ENCODE measurements around the gene SLC40A1.

SLC40A1 gene

DNA sequence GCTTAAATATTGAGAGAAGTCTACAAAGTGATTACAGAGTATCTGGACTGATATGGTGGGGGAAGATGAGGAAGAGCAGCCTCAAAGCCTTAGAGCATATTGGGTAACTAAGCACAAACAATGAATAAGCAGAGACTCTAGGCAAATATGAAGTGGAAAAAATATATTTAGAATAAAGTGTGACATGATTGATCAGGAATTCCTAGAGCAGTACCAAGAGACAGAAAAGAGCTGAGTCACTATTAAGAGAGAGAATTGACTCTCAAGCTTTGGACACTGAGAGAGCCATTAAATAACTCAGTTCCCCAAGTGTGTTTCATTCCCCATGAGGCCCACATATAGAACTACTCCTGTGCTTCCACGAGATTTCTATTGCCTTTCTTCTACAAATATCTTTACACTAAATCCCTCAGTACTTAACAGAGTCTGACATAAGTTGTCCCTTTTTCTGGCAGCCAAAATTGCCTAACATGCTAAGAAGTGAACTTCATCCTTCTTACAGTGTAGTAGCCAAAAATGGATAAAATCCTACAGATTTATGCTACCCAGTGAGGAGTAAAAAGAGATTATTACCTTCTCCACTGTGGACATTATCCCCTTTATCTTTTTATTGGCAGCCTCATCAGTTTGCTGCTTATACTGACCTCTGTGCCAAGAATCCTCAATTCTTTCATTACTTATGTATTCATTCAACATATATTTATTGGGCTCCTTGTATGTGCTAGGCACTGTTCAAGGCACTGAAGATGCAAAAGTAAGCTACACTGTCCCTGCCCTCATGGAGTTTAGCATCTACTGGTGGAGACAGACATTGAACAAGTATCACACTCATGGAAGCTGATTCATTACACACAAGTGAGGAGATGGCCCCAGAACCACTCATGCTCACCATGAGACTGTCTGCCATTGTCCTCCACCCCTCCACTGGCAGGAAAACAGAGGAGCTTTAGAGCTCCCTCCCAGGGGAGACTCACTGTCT lies 45.4 kb downstream of the SLC40A1 start:
- DNase-seq, result no peak

DNA sequence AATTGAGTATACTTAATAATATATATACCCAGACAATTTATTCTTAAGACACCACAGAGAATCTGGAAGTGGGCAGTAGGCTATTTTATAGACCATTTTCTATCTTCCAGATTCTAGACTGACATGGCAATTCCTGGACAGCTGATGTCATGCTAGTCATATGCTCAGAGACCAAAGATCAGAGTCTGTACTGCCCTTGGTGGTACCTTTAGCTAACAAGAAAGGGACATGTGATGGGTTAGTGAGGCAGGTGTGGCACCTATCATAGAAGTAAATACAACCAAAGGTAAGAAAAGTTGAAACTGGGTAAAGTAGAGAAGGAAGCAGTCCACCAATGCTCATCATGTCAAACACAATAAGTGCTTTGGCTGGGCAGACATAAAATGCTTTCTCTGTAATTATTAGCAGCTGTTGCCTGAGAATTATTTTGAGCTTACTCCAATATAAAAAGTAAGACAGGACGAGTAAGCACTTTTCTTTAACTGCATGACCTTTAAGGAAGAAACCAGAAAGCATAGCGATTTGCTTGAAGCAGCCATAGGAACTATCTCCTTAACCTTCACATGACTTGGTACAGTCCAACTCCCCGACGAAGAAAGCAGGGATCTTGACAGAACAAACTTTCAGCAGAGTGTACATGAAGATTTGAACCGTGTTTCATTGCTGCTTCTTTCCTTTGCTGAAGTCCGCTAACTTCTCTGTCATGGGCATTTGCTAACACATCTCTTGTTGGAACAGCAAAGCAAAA lies 47.1 kb downstream of the SLC40A1 start:
- DNase-seq, result no peak

DNA sequence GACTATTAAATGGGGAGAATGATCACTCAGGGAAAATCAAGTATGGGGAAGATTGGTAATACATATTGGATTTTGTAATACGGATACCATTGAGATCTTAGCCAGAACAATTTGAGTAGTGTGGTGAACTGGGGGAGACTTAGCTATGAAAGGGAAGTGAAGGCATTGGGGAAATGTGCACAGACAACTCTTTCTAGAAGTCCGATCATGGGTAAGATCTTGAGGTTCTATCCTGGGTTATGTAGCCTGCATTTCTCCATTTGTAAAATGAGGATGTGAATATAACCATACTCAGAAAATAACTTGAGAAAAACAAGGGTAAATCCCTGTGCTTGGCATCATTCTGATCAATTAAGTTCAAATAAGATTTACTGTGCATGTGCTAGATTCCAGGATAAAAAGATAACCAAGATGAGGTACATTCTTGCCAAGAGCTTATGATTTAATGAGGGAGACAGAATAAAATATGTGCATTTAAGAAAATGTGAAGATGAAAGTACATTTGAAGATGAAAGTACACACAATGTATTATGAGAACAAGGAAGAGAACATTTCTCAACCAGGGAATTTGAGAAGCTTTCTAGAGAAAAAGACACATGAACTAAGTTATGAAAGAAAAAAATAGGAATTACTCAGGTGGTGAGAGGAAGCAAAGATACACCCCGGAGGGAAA lies 49.5 kb downstream of the SLC40A1 start:
- DNase-seq, result no peak

DNA sequence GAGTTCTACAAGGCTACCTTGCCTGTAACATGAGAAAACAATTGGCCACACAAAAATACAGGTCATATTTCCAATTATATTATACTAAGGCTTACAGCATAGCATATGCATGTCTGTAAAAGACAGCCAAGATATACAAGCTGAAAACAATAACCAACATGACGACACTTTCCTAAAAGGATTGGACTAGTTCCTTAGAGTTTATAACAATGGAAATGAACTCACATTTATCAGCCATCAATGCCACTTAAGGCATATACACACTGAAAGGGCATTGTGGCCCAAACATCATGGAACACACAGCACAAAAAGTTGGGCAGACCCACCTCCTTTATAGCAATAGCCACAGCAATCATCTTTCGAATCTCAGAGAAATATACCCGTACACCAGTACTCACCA lies 52.0 kb downstream of the SLC40A1 start:
- no peak for DNase-seq

DNA sequence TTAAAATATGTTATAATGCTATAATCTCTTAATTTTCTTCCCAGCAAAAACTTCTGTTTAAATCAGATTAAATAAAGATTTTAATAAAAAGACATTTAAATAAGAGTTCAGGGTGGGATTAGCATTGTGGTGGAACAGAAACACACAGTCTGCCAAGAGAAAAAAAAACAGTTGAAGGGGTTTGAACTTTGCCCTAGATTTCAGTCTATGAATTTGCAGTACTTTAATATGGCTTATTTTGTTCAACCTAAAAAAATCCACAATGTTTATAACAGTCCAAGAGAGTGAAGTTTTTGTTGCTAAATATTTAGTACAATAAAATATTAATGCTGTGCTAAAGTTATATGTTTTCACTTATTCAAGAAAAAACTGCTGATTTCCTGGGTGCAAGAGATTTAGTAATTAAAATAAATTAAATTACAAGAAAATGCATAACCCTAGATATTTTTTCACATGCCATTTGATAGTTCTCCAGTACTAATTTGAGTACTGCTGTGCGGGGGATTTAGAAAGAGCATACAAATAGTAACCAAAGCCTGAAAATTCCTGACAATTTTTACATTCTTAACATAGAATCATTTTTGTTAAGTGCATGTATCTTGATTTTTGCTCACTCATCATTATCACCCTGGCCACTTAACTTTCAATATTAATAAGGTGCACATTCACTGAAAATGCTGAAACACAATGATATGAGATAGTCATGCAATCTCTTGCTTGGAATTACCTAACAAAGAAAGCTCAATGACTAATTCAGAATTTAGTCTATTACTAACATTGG lies 52.6 kb downstream of the SLC40A1 start:
- no peak for DNase-seq

- DNase-seq, result no peak
Observed at GRCh38 chr2:189527041-189527750, 53.4 kb downstream of the SLC40A1 start.

DNA sequence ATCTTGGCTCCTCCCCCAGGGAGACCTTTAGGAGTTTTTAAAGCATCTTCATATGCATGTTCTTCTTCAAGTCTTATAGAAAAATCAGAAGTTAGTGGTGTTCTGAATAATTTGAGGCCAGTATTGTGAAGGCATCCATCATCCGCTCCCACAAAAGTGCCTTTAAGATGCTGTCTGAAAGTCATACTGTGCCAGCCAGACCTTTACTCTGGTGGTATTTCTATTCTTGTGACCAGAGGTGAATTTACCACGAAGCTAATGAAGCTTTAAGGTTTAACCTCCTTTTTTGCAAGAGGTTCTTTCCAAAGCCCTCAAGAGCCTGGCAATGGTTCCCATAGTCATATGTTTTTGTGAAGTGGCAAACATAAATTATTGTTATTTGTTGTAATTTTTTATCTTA lies 54.3 kb downstream of the SLC40A1 start:
- no peak for DNase-seq

GRCh38 chr2:189524746-189525145 lies 55.8 kb downstream of the SLC40A1 start:
- DNase-seq, result no peak

- no peak for DNase-seq
Observed at GRCh38 chr2:189522435-189523151, 58.0 kb downstream of the SLC40A1 start.

DNA sequence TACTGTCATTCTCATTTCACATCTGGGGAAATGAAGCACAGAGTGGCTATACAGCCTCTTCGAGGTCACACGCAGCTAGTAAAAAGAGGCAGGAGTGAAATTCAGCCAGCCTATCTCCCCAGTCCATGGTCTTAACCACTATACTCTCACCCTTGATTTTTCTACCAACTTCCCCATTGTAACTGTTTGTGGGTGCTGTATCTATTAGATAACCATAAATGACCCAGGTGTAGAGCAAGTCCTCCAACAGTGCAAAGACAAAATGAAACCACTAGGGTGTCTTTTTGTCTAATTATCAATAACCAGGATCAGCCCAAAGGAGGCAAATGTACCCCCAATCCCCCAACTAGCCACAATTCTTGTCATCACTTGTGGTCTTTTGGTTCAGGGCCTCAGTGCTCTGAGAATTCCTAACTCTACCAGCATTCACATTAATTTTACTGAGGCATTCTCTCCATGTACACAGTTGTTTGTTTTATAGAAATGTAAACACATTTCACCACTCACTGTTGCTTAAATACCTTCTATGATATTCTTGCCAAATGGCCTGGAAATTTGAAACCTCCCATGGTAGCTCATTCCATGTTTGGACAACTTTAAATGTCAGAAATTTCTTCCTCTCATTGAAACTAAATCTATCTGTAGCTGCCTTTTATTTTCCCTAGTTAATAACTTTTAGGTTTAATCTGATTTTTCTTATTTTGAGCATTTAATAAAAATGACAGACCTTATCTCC lies 58.7 kb downstream of the SLC40A1 start:
- no peak for DNase-seq

DNA sequence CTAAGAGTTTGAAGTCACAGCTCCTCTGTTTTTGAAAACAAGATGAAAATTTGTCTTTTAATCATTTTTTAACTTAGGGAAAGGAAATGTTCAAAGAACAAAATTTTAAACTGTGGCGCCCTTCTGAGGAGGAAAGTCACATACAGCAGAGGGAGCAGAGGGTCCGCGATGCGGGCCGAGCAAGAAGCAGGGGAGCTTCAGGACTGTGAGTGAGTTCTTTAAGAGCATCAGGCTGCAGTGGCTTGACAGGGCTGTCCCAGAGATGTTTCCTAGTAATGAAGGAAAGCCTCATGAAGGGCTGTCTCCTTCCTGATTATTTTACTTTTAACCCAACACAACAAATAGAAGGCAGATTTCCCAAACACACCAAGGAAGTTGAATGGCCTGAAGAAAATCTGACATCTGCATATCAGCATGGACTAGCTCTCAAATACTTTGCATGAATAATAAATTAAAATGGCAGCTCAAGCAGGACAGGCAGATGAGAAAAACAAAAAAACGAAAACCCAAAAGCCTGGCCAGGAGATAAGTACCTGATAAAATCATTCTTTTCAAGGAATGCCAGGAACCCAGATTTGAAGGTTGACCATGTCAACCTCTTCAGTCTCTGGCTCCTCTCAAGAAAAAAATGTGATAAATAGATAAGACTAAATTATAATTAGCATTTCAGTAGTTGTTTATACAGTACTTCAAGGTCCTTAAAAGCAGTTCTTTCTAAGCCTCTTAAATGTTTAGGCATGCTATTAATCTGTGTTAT lies 60.8 kb downstream of the SLC40A1 start:
- no peak for DNase-seq

GRCh38 chr2:189517847-189518535 lies 62.6 kb downstream of the SLC40A1 start:
- no peak for DNase-seq

DNA sequence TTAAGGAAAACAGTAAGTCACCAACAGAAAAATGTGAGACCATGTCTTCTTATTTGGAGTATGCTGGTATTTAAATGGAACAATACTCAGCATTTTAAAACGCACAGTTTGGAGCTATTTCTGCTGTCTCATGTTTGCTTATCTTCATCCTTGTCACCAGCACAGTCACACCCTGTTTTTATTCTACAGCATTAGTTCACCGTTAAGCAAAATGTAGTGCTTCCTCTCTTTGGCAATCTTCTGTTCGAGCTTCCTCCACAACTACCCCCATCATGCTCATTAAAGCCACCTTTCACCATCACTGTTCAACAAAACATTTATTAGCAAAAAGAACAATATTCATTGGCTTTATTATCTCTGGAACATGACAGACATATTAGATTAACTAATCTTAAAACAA lies 64.0 kb downstream of the SLC40A1 start:
- no peak for DNase-seq

DNA sequence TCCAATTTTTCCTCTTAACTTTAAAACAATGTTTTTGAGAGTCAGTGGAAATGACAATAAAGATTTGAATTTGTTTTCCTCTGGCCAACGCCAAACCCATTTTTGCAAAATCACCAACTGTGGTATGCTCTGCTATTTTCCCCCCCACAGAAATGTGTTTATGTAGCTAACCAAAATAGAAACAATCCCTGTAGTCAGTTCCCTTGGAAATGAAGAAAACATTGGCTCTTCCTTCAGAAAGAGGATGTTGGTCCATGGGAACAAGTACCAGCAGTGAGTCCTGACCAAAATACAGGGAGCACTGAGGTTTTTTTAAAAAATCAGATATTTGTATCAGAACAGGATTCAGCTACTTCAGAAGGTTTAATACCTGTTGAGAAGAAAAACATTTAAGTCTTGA lies 65.3 kb downstream of the SLC40A1 start:
- no peak for DNase-seq

DNA sequence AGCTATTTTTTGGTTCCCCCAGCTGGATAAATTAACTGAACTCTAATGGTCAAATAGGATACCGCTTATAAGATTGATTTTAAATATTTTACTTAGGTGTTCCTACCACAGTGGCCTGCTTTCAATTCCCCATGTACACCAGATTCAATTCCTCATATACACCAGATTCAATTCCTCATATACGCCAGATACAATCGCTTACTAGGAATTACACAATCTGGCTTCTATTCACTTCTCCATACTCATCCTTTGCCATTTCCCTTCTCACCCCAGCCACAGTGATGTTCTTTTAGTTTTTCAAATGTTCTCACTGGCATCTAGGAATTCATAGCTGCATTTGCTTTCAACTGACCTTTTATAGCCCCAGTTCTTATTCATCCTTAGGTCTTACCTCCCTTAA lies 66.5 kb downstream of the SLC40A1 start:
- no peak for DNase-seq

GRCh38 chr2:189512879-189513278 lies 67.7 kb downstream of the SLC40A1 start:
- DNase-seq, result no peak

DNA sequence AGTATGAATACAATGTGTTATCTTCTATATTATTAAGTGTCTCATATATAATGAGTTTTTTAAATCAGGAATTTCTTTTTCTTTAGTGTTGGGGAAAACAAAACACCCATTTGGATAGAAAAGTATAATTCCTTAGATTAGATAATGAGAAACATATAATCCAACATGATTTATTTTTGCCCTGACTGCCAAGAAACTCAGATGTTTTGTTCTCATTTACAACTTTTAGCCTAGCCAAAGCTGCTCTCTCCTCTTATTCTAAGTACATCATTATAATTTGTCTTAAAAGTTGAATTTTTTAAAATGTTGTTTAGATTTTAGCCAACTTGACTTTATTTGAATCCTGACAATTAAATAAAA lies 68.6 kb downstream of the SLC40A1 start:
- no peak for DNase-seq

- no peak for DNase-seq
Observed at GRCh38 chr2:189511210-189511959, 69.2 kb downstream of the SLC40A1 start.

Measured in NCI-H774 (cell line).